K562 (cell line): ENCODE results near the gene HIPK1. TPM values are rescaled to one million over a fixed set of nuclear protein-coding genes. Genes with fewer than 3 reads are reported as not detected.

Experiments used
- CREB1 ChIP-seq, 2 experiments: sonication (generic) in 1 of 2; formaldehyde crosslinking in 1 of 2; IDR thresholded peaks; 2 replicates each; pipeline versions ENCODE4 v1.6.1 to v1.8.0; 2012 to 2022; ENCODE audit warnings: inconsistent platforms in 1 of 2, mild to moderate bottlenecking in 1 of 2, missing genetic modification reagents in 1 of 2, moderate library complexity in 1 of 2
- ELF4 ChIP-seq: fragments of 450-650 bp; formaldehyde crosslinking; IDR thresholded peaks from 2 replicates; pipeline ENCODE4 v1.4.0; 2022; ENCODE audit warnings: missing genetic modification characterization
- FUS ChIP-seq: fragments of 200-400 bp; formaldehyde crosslinking; optimal IDR thresholded peaks from 2 replicates; pipeline ENCODE3; 2017; ENCODE audit warnings: low read depth, low read length
- KAT2B ChIP-seq: IDR thresholded peaks from one replicate; pipeline ENCODE4 v1.6.1; 2012; ENCODE audit warnings: low read depth, mild to moderate bottlenecking, control low read depth, inconsistent platforms, low read length, moderate library complexity
- KAT7 ChIP-seq: sonication (generic); formaldehyde crosslinking; IDR thresholded peaks from 2 replicates; pipeline ENCODE4 v1.8.0; 2022; ENCODE audit warnings: missing genetic modification reagents, mild to moderate bottlenecking, borderline replicate concordance
- LCOR ChIP-seq: sonication (generic); formaldehyde crosslinking; IDR thresholded peaks from 2 replicates; pipeline ENCODE4 v1.8.0; 2022; ENCODE audit warnings: mild to moderate bottlenecking, missing genetic modification reagents
- NCOA2 ChIP-seq, 2 experiments: fragments of 450-650 bp; IDR thresholded peaks; 2 replicates each; pipeline ENCODE4 v1.6.1; 2018; ENCODE audit warnings: mild to moderate bottlenecking in 2 of 2, moderate library complexity in 1 of 2; ENCODE audit not compliant: partially characterized antibody in 2 of 2
- NCOR1 ChIP-seq: fragments of 450-650 bp; IDR thresholded peaks from 2 replicates; pipeline ENCODE4 v1.6.1; 2016; ENCODE audit warnings: mild to moderate bottlenecking, moderate library complexity
- NFIX ChIP-seq: fragments of 250-450 bp; sonication (Bioruptor Pico); IDR thresholded peaks from 2 replicates; pipeline ENCODE4 v1.4.0; 2020; ENCODE audit warnings: low read depth, mild to moderate bottlenecking, moderate library complexity
- NR4A1 ChIP-seq, 2 experiments: fragments of 250-450 bp in 1 of 2; fragments of 450-650 bp in 1 of 2; sonication (Bioruptor Pico) in 1 of 2; IDR thresholded peaks; 2 replicates each; pipeline versions ENCODE4 v1.4.0 to v1.6.1; 2016 to 2020; ENCODE audit warnings: mild to moderate bottlenecking in 2 of 2, missing compliant biosample characterization in 1 of 2, missing genetic modification characterization in 1 of 2, moderate library complexity in 1 of 2
- RB1 ChIP-seq: fragments of 450-650 bp; IDR thresholded peaks from 2 replicates; pipeline ENCODE4 v1.6.1; 2017; ENCODE audit warnings: low read depth, mild to moderate bottlenecking
- RNF2 ChIP-seq: sonication (generic); IDR thresholded peaks from 2 replicates; pipeline ENCODE4 v1.6.1; 2016
- SIN3A ChIP-seq, 2 experiments: fragments of 150-350 bp in 1 of 2; IDR thresholded peaks; 2 replicates each; pipeline ENCODE4 v1.6.1; 2011 to 2016; ENCODE audit warnings: borderline replicate concordance in 2 of 2, low read depth in 2 of 2, low read length in 2 of 2, mild to moderate bottlenecking in 2 of 2, moderate library complexity in 2 of 2; ENCODE audit not compliant: control insufficient read depth in 1 of 2
- SMAD4 ChIP-seq: fragments of 250-450 bp; sonication (Bioruptor Pico); conservative IDR thresholded peaks from 2 replicates; pipeline ENCODE4 v1.8.0; 2021; ENCODE audit warnings: inconsistent platforms, mild to moderate bottlenecking, moderate library complexity
- SP1 ChIP-seq: sonication (generic); formaldehyde crosslinking; IDR thresholded peaks from 2 replicates; pipeline ENCODE4 v1.8.1; 2022; ENCODE audit warnings: mild to moderate bottlenecking, missing genetic modification reagents
- ZFX ChIP-seq: sonication (generic); formaldehyde crosslinking; IDR thresholded peaks from 2 replicates; pipeline ENCODE4 v1.8.0; 2022; ENCODE audit warnings: mild to moderate bottlenecking, missing genetic modification reagents, moderate library complexity
- ZNF133 ChIP-seq: fragments of 250-450 bp; sonication (Bioruptor Pico); IDR thresholded peaks from 2 replicates; pipeline ENCODE4 v1.4.0; 2020; ENCODE audit warnings: mild to moderate bottlenecking
- ZSCAN29 ChIP-seq: fragments of 450-650 bp; IDR thresholded peaks from 2 replicates; pipeline ENCODE4 v1.6.1; 2017
- polyA plus RNA-seq, 8 experiments: library from polyadenylated mRNA; depleted of rRNA in 4 of 8; stranded (reverse) in 5 of 8; unstranded in 3 of 8; fragments of >200 nt; fragmentation: Nextera tagmentation in 2 of 8; fragmentation: Illumina TruSeq in 1 of 8; extraction: Ambion mirVana in 2 of 8; extraction: Trizol in 1 of 8; gene quantifications; 2 replicates each; pipeline versions ENCODE4 v1.2.1 to v1.2.3, GENCODE V29; 2011 to 2014; ENCODE audit warnings: inconsistent platforms in 1 of 8, missing spikeins in 1 of 8
- total RNA-seq, 7 experiments: library from RNA; depleted of rRNA in 6 of 7; stranded (reverse); fragments of >200 nt in 6 of 7; fragmentation: Illumina TruSeq in 2 of 7; extraction: Trizol in 2 of 7; gene quantifications; 2 replicates each; pipeline versions ENCODE4 v1.2.1 to v1.2.3, GENCODE V29; 2011 to 2021; ENCODE audit warnings: low replicate concordance in 1 of 7
- TF ChIP-seq, protein P1 (sequence below): fragments of 250-450 bp; sonication (Bioruptor Pico); IDR thresholded peaks from 2 replicates; pipeline ENCODE4 v1.4.0; 2020; ENCODE audit warnings: mild to moderate bottlenecking, moderate library complexity, borderline replicate concordance
- TF ChIP-seq, protein P2 (sequence below): fragments of 250-450 bp; sonication (Bioruptor Pico); IDR thresholded peaks from 2 replicates; pipeline ENCODE4 v1.4.0; 2020; ENCODE audit warnings: mild to moderate bottlenecking
- TF ChIP-seq, protein P3 (sequence below): fragments of 450-650 bp; IDR thresholded peaks from 2 replicates; pipeline ENCODE4 v1.6.1; 2014; ENCODE audit warnings: low read depth, mild to moderate bottlenecking, moderate library complexity, borderline replicate concordance

The HIPK1 gene
- total and polyA plus RNA-seq, 9 of the 15 experiments (the other 6 are each of a cell fraction or from before 2014, with no cell fraction given), result 10.0 to 57.9 (median 29.6) TPM

DNA sequence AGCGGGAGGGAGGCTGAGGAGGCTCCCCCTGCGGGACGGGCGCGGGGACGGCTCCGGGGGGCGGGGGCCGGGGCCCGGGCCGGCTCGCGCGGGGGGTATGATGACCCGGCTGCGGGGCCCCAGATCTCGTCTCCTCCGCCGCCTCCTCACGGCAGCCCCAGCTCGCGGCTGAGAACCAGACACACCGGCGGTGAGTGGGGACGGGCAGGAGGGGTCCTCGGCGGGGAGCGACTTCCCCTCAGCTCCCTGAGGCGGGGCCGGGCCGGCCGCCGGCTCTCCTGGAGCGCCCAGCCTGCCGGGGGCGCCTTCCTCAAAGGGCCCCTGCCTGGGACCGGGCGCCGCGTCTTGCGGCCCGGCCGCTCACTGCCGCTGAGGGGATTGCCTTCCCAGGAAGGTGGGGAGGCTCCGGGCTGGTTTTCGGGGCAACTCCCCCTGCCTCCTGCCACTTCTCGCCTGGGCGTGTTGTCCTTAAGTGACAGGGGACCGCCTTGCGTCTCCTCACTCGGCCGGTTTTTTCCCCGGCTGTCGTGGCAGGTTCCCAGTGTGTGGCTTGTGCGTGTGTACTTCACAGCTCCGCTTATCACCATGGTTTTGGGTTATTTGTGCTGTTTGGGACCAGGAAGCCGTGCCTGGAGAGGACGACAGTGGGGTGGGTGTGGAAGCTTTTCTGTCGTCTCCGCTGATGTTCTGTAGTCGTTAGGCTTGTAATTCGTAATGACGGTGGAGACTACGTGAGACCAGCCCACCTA is 800 bp downstream of the HIPK1 start (continued):
- TF ChIP-seq, protein P1, sequence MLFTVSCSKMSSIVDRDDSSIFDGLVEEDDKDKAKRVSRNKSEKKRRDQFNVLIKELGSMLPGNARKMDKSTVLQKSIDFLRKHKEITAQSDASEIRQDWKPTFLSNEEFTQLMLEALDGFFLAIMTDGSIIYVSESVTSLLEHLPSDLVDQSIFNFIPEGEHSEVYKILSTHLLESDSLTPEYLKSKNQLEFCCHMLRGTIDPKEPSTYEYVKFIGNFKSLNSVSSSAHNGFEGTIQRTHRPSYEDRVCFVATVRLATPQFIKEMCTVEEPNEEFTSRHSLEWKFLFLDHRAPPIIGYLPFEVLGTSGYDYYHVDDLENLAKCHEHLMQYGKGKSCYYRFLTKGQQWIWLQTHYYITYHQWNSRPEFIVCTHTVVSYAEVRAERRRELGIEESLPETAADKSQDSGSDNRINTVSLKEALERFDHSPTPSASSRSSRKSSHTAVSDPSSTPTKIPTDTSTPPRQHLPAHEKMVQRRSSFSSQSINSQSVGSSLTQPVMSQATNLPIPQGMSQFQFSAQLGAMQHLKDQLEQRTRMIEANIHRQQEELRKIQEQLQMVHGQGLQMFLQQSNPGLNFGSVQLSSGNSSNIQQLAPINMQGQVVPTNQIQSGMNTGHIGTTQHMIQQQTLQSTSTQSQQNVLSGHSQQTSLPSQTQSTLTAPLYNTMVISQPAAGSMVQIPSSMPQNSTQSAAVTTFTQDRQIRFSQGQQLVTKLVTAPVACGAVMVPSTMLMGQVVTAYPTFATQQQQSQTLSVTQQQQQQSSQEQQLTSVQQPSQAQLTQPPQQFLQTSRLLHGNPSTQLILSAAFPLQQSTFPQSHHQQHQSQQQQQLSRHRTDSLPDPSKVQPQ (CRISPR knock-in tag), result no peak
- TF ChIP-seq NCOA2 (IDR thresholded peaks at IDR 0.05; ENCODE audit: partially characterized antibody in 2 of 2), result no peak
- peak; percentile 61; the same call in 1 of the 2 replicates for TF ChIP-seq ZNF133 (CRISPR knock-in tag)
- peak; percentile 96 for TF ChIP-seq KAT2B
- TF ChIP-seq SP1 (CRISPR knock-in tag), result no peak
- peak; percentile 89; the same call in 1 of the 2 replicates for TF ChIP-seq ZFX (CRISPR knock-in tag)
- TF ChIP-seq RNF2, result no peak
- TF ChIP-seq SIN3A (IDR thresholded peaks at IDR 0.05; ENCODE audit: borderline replicate concordance in 2 of 2, control insufficient read depth in 1 of 2, low read depth in 2 of 2, low read length in 2 of 2), result peak; percentile 44 to 66; a peak in 3 of 4 replicates
- no peak for TF ChIP-seq CREB1 (IDR thresholded peaks at IDR 0.05)
- TF ChIP-seq CREB1 (CRISPR knock-in tag; IDR thresholded peaks at IDR 0.05), result peak; percentile 49; the same call in 1 of the 2 replicates
- TF ChIP-seq ZSCAN29, result 0 out of 2 replicates have a peak, but pooled peaks have one; percentile 17
- TF ChIP-seq SMAD4 (CRISPR knock-in tag), result peak; percentile 51
- no peak for TF ChIP-seq NFIX (CRISPR knock-in tag)
- TF ChIP-seq NCOR1, result no peak
- no peak for TF ChIP-seq ELF4 (CRISPR knock-in tag)
- TF ChIP-seq NR4A1 (CRISPR knock-in tag; IDR thresholded peaks at IDR 0.05), result 0 out of 2 replicates have a peak, but pooled peaks have one; percentile 71
- no peak for TF ChIP-seq NR4A1 (tag; IDR thresholded peaks at IDR 0.05)
- TF ChIP-seq, protein P2, sequence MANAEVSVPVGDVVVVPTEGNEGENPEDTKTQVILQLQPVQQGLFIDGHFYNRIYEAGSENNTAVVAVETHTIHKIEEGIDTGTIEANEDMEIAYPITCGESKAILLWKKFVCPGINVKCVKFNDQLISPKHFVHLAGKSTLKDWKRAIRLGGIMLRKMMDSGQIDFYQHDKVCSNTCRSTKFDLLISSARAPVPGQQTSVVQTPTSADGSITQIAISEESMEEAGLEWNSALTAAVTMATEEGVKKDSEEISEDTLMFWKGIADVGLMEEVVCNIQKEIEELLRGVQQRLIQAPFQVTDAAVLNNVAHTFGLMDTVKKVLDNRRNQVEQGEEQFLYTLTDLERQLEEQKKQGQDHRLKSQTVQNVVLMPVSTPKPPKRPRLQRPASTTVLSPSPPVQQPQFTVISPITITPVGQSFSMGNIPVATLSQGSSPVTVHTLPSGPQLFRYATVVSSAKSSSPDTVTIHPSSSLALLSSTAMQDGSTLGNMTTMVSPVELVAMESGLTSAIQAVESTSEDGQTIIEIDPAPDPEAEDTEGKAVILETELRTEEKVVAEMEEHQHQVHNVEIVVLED (CRISPR knock-in tag), result no peak; the same call in 1 of the 2 replicates
- TF ChIP-seq RB1, result peak; percentile 33; the same call in 1 of the 2 replicates
- TF ChIP-seq FUS, result peak; percentile 15
- peak; percentile 26; the same call in 1 of the 2 replicates for TF ChIP-seq KAT7 (CRISPR knock-in tag)
- TF ChIP-seq LCOR (CRISPR knock-in tag), result peak; percentile 17; the same call in 1 of the 2 replicates
- TF ChIP-seq, protein P3, sequence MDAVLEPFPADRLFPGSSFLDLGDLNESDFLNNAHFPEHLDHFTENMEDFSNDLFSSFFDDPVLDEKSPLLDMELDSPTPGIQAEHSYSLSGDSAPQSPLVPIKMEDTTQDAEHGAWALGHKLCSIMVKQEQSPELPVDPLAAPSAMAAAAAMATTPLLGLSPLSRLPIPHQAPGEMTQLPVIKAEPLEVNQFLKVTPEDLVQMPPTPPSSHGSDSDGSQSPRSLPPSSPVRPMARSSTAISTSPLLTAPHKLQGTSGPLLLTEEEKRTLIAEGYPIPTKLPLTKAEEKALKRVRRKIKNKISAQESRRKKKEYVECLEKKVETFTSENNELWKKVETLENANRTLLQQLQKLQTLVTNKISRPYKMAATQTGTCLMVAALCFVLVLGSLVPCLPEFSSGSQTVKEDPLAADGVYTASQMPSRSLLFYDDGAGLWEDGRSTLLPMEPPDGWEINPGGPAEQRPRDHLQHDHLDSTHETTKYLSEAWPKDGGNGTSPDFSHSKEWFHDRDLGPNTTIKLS, result peak; percentile 61; the same call in 1 of the 2 replicates
